HG03520 (cell line): ENCODE measurements around the gene MS4A4E.
"Not testable (repeated sequence)": the region's sequence is repeated elsewhere in the genome, so short reads cannot be mapped to it uniquely, and the experiment has no call there.

Source experiments
- ATAC-seq: cut with Tn5 transposase; IDR thresholded peaks from one replicate; pipeline ENCODE4 v1.9.1; 2021; ENCODE audit warnings: mild to moderate bottlenecking, moderate library complexity; ENCODE audit not compliant: unreplicated experiment

MS4A4E gene

DNA sequence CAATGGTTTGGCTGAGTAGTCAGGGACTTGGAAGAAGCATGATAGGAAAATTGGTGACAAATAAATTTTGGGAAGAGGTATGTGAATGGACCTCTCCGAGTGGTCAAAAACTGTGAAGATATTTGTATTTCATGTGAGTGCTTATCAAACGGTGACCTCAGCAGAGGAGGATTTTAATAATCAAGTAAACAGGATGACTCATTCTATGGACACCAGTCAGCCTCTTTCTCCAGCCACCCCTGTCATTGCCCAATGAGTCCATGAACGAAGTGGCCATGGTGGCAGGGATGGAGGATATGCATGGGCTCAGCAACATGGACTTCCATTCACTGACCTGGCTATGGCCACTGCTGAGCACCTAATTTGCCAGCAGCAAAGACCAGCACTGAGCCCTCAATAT, 21.2 kb downstream of the MS4A4E start:
- no peak for ATAC-seq

DNA sequence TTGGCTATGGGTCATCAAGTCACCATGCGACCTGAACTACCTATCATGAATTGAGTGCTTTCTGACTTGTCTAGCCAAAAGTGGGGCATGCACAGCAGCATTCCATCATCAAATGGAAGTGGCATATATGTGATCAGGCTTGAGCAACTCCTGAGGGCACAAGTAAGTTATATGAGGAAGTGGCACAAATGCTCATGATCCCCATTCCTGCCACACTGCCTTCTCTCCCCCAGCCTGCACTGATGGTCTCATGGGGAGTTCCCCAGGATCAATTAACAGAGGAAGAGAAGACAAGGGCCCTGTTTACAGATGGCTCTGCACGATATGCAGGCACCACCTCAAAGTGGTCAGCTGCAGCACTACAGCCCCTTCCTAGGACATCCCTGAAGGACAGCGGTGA, 21.8 kb downstream of the MS4A4E start:
- ATAC-seq: no peak

DNA sequence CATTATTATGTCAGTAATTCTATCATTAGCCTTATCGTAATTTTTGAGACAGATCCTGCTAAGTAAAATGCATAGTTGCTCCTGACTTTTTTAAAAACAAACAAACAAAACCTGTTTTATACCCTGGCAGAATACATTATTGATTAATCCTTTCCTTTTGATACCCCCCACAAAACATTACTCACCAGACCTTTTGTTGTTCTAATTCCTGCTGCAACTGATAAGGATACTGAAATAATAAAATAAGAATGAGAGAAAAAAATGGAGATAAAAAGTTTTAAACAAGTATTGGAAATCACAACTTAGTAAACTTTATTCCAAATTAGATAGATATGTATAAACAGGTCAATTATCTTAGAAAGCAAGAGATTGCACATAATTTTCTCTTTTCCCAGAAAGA, 28.6 kb downstream of the MS4A4E start:
- ATAC-seq: no peak

- ATAC-seq: no peak
Measured at GRCh38 chr11:60211206-60211605, 31.7 kb downstream of the MS4A4E start.

DNA sequence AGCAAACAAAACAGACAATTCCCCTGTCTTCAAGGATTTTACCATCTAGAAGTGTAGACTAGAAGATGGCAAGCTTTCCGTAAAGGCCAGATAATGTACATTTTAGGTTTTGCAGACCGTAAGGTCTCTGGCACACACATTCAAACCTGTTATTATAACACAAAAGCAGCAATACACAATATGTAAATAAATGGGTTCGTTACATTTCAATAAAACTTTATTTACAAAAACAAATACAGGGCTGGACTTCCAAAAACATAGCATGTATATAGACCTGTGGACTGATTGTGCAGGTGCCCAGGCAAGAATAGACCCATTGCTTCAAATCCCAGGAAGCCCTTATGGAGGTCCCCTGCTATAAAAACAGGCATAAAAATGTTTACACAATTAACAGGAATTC, 33.0 kb downstream of the MS4A4E start:
- ATAC-seq: no peak

DNA sequence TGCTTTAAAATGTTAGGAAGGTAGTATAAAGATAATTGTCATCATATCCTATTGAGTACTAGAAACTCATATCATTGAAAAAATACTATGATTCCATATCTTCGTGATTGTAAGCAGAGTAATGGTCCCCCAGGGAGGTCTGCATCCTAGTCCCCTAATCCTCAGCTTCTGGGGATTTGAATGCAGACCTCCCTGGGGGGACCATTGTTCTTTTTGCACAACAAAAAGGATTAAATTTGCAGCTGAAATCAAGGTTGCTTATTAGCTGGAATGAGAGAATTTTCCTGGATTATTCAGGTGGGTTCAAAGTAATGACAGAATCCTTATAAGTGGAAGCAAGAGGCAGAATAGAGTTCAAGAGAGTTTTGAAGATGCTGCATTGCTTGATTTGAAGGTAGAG, 34.0 kb downstream of the MS4A4E start:
- no peak for ATAC-seq

- ATAC-seq: no peak
Measured at GRCh38 chr11:60208146-60208895, 34.6 kb downstream of the MS4A4E start.

- ATAC-seq: no peak
Measured at GRCh38 chr11:60206616-60207015, 36.3 kb downstream of the MS4A4E start.

GRCh38 chr11:60204922-60205321, 38.0 kb downstream of the MS4A4E start:
- ATAC-seq: no peak

GRCh38 chr11:60201334-60201733, 41.6 kb downstream of the MS4A4E start:
- ATAC-seq: not testable (repeated sequence)

GRCh38 chr11:60197442-60197841, 45.5 kb downstream of the MS4A4E start:
- no peak for ATAC-seq

- ATAC-seq: peak; percentile 37
Measured at GRCh38 chr11:60195923-60196368, 47.0 kb downstream of the MS4A4E start.

DNA sequence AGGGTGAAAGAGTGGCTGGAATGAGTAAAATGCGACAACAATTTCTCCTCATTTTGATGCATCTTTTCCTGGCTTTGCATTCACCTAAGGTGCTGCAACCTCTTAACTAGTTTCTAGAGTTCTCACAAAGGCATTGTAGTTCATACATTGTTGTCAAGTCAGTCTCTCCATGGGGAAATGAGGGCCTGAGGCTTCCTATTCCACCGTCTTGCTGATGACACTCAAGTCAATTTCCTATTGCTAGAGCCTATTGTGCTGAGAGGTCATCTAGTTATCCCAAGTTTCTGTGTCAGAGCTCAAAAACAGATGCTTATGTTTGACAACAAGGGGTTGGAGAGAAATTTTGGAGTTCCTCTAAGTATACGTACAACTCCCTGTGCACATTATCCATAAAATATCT, 48.4 kb downstream of the MS4A4E start:
- no peak for ATAC-seq

DNA sequence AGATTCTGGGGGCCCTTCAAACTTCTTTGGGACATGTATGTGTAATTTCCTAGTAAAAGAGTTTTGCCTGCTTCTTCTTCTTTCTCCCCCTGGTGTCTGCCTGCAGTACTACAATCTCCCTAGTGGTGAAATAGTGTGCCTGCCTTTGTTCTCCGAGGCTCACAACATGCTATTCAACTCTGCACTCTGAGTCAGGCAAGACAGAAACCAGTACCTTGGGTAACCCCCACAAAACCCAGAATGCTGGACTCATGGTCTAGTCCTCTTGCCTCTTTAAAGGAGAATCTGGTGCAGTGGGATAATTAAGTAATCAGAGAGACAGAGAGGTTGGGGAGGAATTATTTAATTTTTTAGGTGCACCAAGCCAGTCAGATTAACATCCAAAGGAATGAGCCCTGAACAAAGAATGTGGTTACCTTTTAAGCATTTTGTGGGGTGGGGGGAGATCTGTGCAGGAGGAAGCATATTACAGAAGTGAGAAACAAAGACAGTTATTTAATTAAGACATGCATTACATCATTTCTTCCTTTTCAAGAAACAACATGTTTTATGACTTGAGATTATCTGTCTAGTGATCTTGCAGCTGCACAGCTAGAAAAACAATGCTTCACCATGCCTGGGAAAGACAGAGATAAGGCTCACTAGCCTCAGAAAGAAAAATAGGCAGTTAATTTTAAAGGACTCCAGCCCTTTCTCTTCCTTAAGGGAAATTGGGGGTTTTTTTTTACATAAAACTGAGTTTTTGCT, 49.1 kb downstream of the MS4A4E start:
- ATAC-seq: peak; percentile 97

DNA sequence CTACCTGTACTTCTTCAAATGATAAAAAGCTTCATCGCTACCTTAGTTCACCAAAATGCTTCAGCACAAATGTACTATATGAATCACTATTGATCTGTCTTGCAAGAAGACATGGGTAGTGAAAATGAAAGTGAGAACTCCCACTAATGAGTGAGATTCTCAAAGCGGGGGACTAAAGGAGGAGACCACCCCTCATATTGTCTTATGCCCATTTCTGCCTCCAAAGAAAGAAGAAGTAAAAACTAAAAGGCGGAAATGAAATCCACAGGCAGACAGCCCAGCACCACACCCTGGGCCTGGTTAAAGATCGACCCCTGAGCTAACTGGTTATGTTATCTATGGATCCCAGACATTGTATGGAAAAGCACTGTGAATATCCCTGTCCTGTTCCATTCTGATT, 50.4 kb downstream of the MS4A4E start:
- not testable (repeated sequence) for ATAC-seq

GRCh38 chr11:60188481-60188880, 54.5 kb downstream of the MS4A4E start:
- ATAC-seq: not testable (repeated sequence)

GRCh38 chr11:60186128-60186527, 56.8 kb downstream of the MS4A4E start:
- ATAC-seq: not testable (repeated sequence)

GRCh38 chr11:60185512-60185827, 57.5 kb downstream of the MS4A4E start:
- not testable (repeated sequence) for ATAC-seq

DNA sequence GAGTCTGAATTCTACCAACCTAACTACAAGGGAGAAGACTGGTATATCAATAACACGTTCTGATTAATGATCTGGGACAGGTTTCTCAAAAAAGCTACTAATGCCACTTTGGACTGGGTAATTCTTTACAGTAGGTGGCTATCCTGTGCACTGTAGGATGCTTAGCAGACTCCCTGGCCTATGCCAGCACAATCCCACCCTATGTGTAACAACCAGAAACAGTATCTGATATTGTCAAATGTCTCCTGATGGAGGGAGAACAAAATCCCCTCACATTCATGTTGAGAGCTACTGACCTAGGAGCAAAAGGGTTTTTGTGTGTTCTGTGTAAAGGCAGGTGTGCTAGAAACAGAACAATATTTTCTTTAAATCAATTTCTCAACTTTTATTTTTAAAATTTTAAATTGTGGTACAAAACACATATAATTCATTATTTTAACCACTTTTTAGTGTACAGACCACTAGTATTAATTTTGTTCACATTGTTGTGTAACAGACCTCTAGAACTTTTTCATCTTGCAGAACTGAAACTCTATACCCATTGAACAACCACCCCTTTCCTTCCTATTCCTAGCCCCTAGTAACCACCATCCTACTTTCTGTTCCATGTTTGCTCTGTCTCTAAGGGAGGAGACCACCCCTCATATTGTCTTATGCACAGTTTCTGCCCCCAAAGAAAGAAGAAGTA, 58.0 kb downstream of the MS4A4E start:
- ATAC-seq: no peak

GRCh38 chr11:60183591-60184205, 59.2 kb downstream of the MS4A4E start:
- ATAC-seq: no peak

DNA sequence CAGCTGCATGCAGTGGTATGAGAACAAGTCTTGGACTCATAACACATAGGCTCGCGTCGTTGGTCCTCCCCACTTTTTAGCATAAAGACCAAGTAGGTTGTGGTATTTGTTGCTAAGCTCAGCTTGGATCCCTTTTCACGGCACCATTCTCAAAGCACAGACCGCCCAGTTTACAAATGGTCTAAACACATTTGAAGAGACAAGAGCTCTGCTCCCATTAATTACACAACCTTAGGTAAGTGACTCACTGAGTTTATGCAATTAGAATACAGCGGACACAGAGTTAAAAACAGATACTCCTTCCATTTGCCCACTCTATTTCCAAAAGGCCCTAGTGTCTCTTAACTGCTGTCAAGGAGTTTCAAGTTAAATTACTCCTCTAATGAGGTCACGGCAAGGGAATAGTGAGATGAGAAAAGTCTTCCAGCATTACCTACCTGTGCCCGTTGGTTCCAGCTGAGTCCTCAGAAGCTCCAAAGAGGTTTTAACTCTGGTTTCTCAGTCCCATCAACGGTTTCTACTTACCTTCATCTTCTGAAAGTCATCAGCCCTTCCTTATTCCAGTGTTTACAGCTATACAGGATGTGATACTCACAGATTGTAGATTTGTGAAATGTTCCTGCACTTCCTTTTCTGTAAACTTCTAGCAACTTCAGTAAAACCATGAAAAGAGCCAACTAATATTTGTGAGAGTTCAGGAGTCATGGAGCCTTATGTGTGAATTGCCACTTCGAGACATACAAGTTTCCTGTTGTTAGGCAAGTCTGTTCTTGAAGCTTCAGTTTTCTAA, 60.2 kb downstream of the MS4A4E start, which contains the start of gene MS4A6A:
MS4A6A (minus strand) TSS at position 543 of the 790 bp plus-strand sequence. CDS start 1,356 bp downstream, outside the sequence.
- ATAC-seq: no peak
